ENCODE results near the gene HS6ST3. TPM values are rescaled to one million over a fixed set of nuclear protein-coding genes. Genes with fewer than 3 reads are reported as not detected.

Gene HS6ST3
- total and polyA plus RNA-seq, 9 of the 15 experiments (the other 6 are each of a cell fraction or from before 2014, with no cell fraction given): not detected

DNA sequence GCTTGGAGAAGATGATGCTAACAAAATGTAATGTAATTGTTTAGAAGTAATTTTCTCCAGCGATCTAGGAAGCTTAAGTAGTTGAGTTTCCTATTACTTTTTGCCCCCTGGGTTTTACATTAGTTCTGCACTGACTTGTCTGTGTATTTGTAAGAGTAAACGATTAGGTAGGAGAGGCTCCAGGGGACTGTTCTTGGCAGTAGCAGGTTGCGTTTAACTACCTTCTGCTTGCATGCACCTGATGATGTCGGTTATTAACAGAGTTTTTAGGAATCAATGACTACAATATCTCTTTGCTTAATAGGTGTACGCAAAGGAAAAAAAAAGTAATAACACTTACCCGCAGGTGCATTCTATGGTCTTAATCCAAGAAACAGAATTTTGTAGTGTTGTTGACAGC is 18.4 kb upstream of the HS6ST3 start:
- in situ Hi-C loops (cut with MboI) (no loop called here), intact Hi-C loops (cut with micrococcal nuclease) (no loop called here)
- H4K20me1 ChIP-seq (replicated peaks; ENCODE audit: control insufficient read depth, insufficient read depth, low read length): no peaks in the 10 kb centered on the region
- H3K9me1 ChIP-seq (ENCODE audit: control insufficient read depth, insufficient read depth, low read length): no peaks in the 10 kb centered on the region
- no peak for DNase-seq (ENCODE audit: extremely low read depth in 1 of 4, low spot score in 3 of 4)
- ChIA-PET CTCF (ENCODE audit: low intra/inter-chr PET ratio) (no interaction called here), POLR2A (interaction anchor here (0.9 kb wide), 1 partner anchor 7 kb away, joined by 4 read pairs; no protein-coding TSS in a partner anchor)
- no peaks in the 10 kb centered on the region for H3K9me3 ChIP-seq (replicated peaks; ENCODE audit: control insufficient read depth, insufficient read depth, low read depth, low read length)
- no peak overlapping the region for H3K9ac ChIP-seq (ENCODE audit: insufficient read depth in 1 of 2, low read depth in 2 of 2, low read length in 2 of 2)
- H3K79me2 ChIP-seq (ENCODE audit: control insufficient read depth, insufficient read depth, low read length): no peaks in the 10 kb centered on the region
- under 1% methylated on average over 6 of the region's 6 CpGs for WGBS (ENCODE audit: insufficient coverage, low coverage, missing lambda C conversion rate)
- H2AFZ ChIP-seq (ENCODE audit: low read depth, low read length): no peak overlapping the region
- ATAC-seq: no peak
- no peak overlapping the region for H3K4me2 ChIP-seq (ENCODE audit: insufficient read depth, low read length)
- no peaks in the 10 kb centered on the region for H3K4me1 ChIP-seq (replicated peaks in 1 of 2; ENCODE audit: control insufficient read depth in 2 of 2, insufficient read depth in 2 of 2, low read length in 2 of 2)
- no peaks in the 10 kb centered on the region for H3K27me3 ChIP-seq (ENCODE audit: control insufficient read depth in 2 of 2, insufficient read depth in 2 of 2, low read length in 2 of 2)
- no TSS peak for BruUV-seq (replicated peaks)
- no peak for FAIRE-seq
- H3K36me3 ChIP-seq (ENCODE audit: control insufficient read depth, insufficient read depth, low read length): no peaks in the 10 kb centered on the region
- TF ChIP-seq, protein P1, sequence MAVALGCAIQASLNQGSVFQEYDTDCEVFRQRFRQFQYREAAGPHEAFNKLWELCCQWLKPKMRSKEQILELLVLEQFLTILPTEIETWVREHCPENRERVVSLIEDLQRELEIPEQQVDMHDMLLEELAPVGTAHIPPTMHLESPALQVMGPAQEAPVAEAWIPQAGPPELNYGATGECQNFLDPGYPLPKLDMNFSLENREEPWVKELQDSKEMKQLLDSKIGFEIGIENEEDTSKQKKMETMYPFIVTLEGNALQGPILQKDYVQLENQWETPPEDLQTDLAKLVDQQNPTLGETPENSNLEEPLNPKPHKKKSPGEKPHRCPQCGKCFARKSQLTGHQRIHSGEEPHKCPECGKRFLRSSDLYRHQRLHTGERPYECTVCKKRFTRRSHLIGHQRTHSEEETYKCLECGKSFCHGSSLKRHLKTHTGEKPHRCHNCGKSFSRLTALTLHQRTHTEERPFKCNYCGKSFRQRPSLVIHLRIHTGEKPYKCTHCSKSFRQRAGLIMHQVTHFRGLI (CRISPR knock-in tag; IDR thresholded peaks at IDR 0.05): no peak
- TF ChIP-seq, protein P2, sequence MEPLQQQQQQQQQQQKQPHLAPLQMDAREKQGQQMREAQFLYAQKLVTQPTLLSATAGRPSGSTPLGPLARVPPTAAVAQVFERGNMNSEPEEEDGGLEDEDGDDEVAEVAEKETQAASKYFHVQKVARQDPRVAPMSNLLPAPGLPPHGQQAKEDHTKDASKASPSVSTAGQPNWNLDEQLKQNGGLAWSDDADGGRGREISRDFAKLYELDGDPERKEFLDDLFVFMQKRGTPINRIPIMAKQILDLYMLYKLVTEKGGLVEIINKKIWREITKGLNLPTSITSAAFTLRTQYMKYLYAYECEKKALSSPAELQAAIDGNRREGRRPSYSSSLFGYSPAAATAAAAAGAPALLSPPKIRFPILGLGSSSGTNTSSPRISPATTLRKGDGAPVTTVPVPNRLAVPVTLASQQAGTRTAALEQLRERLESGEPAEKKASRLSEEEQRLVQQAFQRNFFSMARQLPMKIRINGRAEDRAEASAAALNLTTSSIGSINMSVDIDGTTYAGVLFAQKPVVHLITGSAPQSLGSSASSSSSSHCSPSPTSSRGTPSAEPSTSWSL (CRISPR knock-in tag; IDR thresholded peaks at IDR 0.05; ENCODE audit: borderline replicate concordance): no peak
- TF ChIP-seq GTF2F1 (IDR thresholded peaks at IDR 0.05; ENCODE audit: low read depth, low read length) (no peak), NFIC (IDR thresholded peaks at IDR 0.05) (no peak), C11orf30 (IDR thresholded peaks at IDR 0.05; ENCODE audit: low read depth) (no peak), ZNF589 (CRISPR knock-in tag; IDR thresholded peaks at IDR 0.05; ENCODE audit: low read depth) (no peak), NR2C2 (CRISPR knock-in tag; IDR thresholded peaks at IDR 0.05) (no peak), NR2C2 (tag; IDR thresholded peaks at IDR 0.05) (no peak), OTX1 (CRISPR knock-in tag; IDR thresholded peaks at IDR 0.05) (no peak), ZNF384 (IDR thresholded peaks at IDR 0.05; ENCODE audit: low read depth, low read length) (no peak), ADNP (tag; IDR thresholded peaks at IDR 0.05) (no peak), CCNT2 (IDR thresholded peaks at IDR 0.05; ENCODE audit: borderline replicate concordance, extremely low read depth, insufficient read length, low read depth, low read length) (no peak), TAL1 (IDR thresholded peaks at IDR 0.05) (no peak), ZNF165 (CRISPR knock-in tag; IDR thresholded peaks at IDR 0.05; ENCODE audit: borderline replicate concordance) (no peak)
- TF ChIP-seq, protein P3, sequence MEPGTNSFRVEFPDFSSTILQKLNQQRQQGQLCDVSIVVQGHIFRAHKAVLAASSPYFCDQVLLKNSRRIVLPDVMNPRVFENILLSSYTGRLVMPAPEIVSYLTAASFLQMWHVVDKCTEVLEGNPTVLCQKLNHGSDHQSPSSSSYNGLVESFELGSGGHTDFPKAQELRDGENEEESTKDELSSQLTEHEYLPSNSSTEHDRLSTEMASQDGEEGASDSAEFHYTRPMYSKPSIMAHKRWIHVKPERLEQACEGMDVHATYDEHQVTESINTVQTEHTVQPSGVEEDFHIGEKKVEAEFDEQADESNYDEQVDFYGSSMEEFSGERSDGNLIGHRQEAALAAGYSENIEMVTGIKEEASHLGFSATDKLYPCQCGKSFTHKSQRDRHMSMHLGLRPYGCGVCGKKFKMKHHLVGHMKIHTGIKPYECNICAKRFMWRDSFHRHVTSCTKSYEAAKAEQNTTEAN (CRISPR knock-in tag; IDR thresholded peaks at IDR 0.05): no peak
- TF ChIP-seq, protein P4, sequence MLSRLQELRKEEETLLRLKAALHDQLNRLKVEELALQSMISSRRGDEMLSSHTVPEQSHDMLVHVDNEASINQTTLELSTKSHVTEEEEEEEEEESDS (CRISPR knock-in tag; IDR thresholded peaks at IDR 0.05): no peak
- TF ChIP-seq, protein P5, sequence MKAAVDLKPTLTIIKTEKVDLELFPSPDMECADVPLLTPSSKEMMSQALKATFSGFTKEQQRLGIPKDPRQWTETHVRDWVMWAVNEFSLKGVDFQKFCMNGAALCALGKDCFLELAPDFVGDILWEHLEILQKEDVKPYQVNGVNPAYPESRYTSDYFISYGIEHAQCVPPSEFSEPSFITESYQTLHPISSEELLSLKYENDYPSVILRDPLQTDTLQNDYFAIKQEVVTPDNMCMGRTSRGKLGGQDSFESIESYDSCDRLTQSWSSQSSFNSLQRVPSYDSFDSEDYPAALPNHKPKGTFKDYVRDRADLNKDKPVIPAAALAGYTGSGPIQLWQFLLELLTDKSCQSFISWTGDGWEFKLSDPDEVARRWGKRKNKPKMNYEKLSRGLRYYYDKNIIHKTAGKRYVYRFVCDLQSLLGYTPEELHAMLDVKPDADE (conservative IDR thresholded peaks at IDR 0.05; ENCODE audit: control insufficient read depth, low read depth, low read length): no peak
- no peak overlapping the region for H3K4me3 ChIP-seq
- H3K27ac ChIP-seq (ENCODE audit: extremely low read depth, low read depth, low read length): no peak overlapping the region
